ENCODE measurements around the gene TNFRSF12A.

Gene TNFRSF12A

GRCh38 chr16:3007957-3008689 is 12.0 kb upstream of the TNFRSF12A start:
- Mint-ChIP-seq H3K27me3 (peaks cover 11% of the 10 kb centered on the region), H3K4me1 (peaks cover 20% of the 10 kb centered on the region), H3K9me3 (no peaks in the 10 kb centered on the region), H3K27ac (ENCODE audit: low read depth) (no peak overlapping the region), H3K36me3 (ENCODE audit: insufficient read depth) (peaks cover 3% of the 10 kb centered on the region), H3K4me3 (peak overlapping the region; percentile 51)
- no peak for DNase-seq (ENCODE audit: low spot score in 2 of 2)
- ATAC-seq (replicated peaks; ENCODE audit: extremely low read depth, poor library complexity, severe bottlenecking) = no peak

- DNase-seq (ENCODE audit: low spot score in 2 of 2) (no peak), ATAC-seq (replicated peaks; ENCODE audit: extremely low read depth, poor library complexity, severe bottlenecking) (no peak)
- H3K9me3 Mint-ChIP-seq = no peaks in the 10 kb centered on the region
- H3K27me3 Mint-ChIP-seq = peaks cover 11% of the 10 kb centered on the region
- H3K4me3 Mint-ChIP-seq = peak overlapping the region; percentile 51
- no peak overlapping the region for H3K27ac Mint-ChIP-seq (ENCODE audit: low read depth)
- H3K36me3 Mint-ChIP-seq (ENCODE audit: insufficient read depth) = peaks cover 3% of the 10 kb centered on the region
- peaks cover 20% of the 10 kb centered on the region for H3K4me1 Mint-ChIP-seq
These were observed 11.5 kb upstream of the TNFRSF12A start for GRCh38 chr16:3008690-3009037.

GRCh38 chr16:3009568-3010390 is 10.4 kb upstream of the TNFRSF12A start:
- H3K4me1 Mint-ChIP-seq = peaks cover 20% of the 10 kb centered on the region
- H3K27ac Mint-ChIP-seq (ENCODE audit: low read depth) = no peak overlapping the region
- no peak overlapping the region for H3K4me3 Mint-ChIP-seq
- H3K9me3 Mint-ChIP-seq = no peaks in the 10 kb centered on the region
- DNase-seq (ENCODE audit: low spot score in 2 of 2) (no peak), ATAC-seq (replicated peaks; ENCODE audit: extremely low read depth, poor library complexity, severe bottlenecking) (no peak)
- peaks cover 2% of the 10 kb centered on the region for H3K36me3 Mint-ChIP-seq (ENCODE audit: insufficient read depth)
- peaks cover 20% of the 10 kb centered on the region for H3K27me3 Mint-ChIP-seq

DNA sequence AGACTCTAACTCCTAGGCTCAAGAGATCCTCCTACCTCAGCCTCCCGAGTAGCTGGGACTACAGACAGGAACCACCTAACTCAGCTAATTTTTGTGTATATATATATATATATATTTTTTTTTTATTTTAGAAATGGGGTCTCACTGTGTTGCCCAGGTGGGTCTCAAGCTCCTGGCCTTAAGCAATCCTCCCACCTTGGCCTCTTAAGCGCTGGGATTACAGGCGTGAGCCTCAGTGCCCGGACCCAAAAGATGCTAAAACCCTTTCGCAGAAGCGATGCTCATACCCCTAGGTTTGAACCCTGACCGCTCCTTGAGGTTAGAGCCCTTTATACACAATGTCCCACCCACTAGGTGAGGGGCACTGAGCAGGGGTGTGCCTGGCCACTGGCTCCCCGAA is 9.7 kb upstream of the TNFRSF12A start:
- DNase-seq (ENCODE audit: low spot score in 2 of 2) = no peak
- peaks cover 20% of the 10 kb centered on the region for H3K4me1 Mint-ChIP-seq
- no peak overlapping the region for H3K4me3 Mint-ChIP-seq
- no peaks in the 10 kb centered on the region for H3K36me3 Mint-ChIP-seq (ENCODE audit: insufficient read depth)
- no peaks in the 10 kb centered on the region for H3K9me3 Mint-ChIP-seq
- no peak overlapping the region for H3K27ac Mint-ChIP-seq (ENCODE audit: low read depth)
- ATAC-seq (replicated peaks; ENCODE audit: extremely low read depth, poor library complexity, severe bottlenecking) = no peak
- peaks cover 20% of the 10 kb centered on the region for H3K27me3 Mint-ChIP-seq

DNA sequence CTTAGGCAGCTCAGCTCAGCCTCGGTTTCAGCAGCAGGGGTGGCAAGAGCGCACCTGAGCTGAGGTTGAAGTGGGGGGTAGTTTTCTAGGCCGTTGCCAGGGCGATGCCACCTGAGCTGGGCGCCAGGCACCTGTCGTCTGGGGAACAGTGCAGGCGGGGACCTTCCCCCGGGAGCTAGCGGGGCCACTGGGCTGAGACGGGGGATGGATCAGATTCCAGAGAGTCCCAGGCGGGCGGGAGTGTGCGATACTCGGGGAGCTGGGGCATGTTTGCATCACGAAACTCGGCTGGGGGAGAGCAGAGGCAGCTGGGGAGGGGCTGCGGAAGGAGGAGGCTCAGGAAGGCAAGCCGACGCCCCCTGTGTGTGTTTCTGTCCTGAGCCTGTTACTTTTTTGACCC is 7.9 kb upstream of the TNFRSF12A start:
- Mint-ChIP-seq H3K4me3 (no peak overlapping the region), H3K27ac (ENCODE audit: low read depth) (no peak overlapping the region), H3K9me3 (no peaks in the 10 kb centered on the region), H3K4me1 (peaks cover 15% of the 10 kb centered on the region), H3K27me3 (peaks cover 11% of the 10 kb centered on the region), H3K36me3 (ENCODE audit: insufficient read depth) (no peaks in the 10 kb centered on the region)
- no peak for ATAC-seq (replicated peaks; ENCODE audit: extremely low read depth, poor library complexity, severe bottlenecking)
- DNase-seq (ENCODE audit: low spot score in 2 of 2) = no peak

GRCh38 chr16:3012828-3013420 is 7.2 kb upstream of the TNFRSF12A start, which contains the start of gene CLDN9:
TSS of gene CLDN9 (plus strand) at chr16:3012923. CDS start at chr16:3013363, 440 bp downstream.
- H3K4me3 Mint-ChIP-seq = no peak within 1 kb of the TSS
- no peak within 1 kb of the TSS for H3K27ac Mint-ChIP-seq (ENCODE audit: low read depth)
- H3K27me3 Mint-ChIP-seq = peaks cover 8% of the 10 kb centered on the region
- peaks cover 8% of the 10 kb centered on the region for H3K4me1 Mint-ChIP-seq
- H3K36me3 Mint-ChIP-seq (ENCODE audit: insufficient read depth) = no peaks in the 10 kb centered on the region
- ATAC-seq (replicated peaks; ENCODE audit: extremely low read depth, poor library complexity, severe bottlenecking) (no peak), DNase-seq (ENCODE audit: low spot score in 2 of 2) (no peak)
- no peaks in the 10 kb centered on the region for H3K9me3 Mint-ChIP-seq

DNA sequence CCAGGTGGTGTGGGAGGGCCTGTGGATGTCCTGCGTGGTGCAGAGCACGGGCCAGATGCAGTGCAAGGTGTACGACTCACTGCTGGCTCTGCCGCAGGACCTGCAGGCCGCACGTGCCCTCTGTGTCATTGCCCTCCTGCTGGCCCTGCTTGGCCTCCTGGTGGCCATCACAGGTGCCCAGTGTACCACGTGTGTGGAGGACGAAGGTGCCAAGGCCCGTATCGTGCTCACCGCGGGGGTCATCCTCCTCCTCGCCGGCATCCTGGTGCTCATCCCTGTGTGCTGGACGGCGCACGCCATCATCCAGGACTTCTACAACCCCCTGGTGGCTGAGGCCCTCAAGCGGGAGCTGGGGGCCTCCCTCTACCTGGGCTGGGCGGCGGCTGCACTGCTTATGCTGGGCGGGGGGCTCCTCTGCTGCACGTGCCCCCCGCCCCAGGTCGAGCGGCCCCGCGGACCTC is 6.6 kb upstream of the TNFRSF12A start:
- Mint-ChIP-seq H3K9me3 (no peaks in the 10 kb centered on the region), H3K27ac (ENCODE audit: low read depth) (no peak overlapping the region), H3K4me1 (peaks cover 2% of the 10 kb centered on the region), H3K36me3 (ENCODE audit: insufficient read depth) (no peaks in the 10 kb centered on the region), H3K4me3 (no peak overlapping the region), H3K27me3 (peaks cover 8% of the 10 kb centered on the region)
- ATAC-seq (replicated peaks; ENCODE audit: extremely low read depth, poor library complexity, severe bottlenecking) (no peak), DNase-seq (ENCODE audit: low spot score in 2 of 2) (no peak)

DNA sequence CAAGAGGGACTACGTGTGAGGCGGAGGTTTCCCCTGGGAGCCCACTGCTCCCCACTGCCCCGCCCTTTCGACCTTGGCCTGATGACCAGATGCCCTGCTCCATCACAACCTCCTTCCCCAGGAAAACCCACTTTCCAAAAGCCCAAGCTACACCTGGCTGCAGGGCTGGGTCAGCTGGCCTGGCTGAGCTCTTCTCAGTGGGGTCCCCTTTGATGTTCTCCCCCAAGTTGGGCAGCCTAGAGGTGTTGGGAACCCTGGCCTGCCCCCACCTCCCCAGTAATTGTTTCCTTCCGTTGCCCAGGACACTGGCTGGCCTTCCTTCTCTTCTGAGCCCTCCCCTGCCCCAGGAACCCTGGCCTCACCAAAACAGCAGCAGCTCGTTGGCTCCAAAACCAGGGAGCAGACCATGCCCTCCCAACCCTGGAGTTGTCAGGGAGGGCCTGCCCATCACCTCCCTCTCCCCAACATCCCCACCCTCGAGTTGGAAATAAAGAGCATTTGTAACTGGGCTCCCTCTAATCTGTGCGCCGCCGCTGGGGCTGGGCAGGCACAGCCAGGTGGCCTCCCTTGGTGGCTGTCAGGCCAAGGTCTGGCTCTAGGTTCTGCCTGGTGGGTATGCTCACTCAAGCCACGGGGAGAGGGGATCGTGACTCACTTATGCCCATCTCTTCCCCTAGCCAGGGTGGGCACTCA is 6.0 kb upstream of the TNFRSF12A start:
- H3K36me3 Mint-ChIP-seq (ENCODE audit: insufficient read depth) = no peaks in the 10 kb centered on the region
- H3K4me1 Mint-ChIP-seq = no peaks in the 10 kb centered on the region
- DNase-seq (ENCODE audit: low spot score in 2 of 2) (no peak), ATAC-seq (replicated peaks; ENCODE audit: extremely low read depth, poor library complexity, severe bottlenecking) (no peak)
- no peaks in the 10 kb centered on the region for H3K9me3 Mint-ChIP-seq
- H3K27ac Mint-ChIP-seq (ENCODE audit: low read depth) = no peak overlapping the region
- peaks cover 8% of the 10 kb centered on the region for H3K27me3 Mint-ChIP-seq
- H3K4me3 Mint-ChIP-seq = no peak overlapping the region

GRCh38 chr16:3014971-3015370 is 5.2 kb upstream of the TNFRSF12A start:
- Mint-ChIP-seq H3K36me3 (ENCODE audit: insufficient read depth) (peaks cover 2% of the 10 kb centered on the region), H3K9me3 (no peaks in the 10 kb centered on the region), H3K27ac (ENCODE audit: low read depth) (no peak overlapping the region), H3K27me3 (peaks cover 8% of the 10 kb centered on the region), H3K4me3 (no peak overlapping the region), H3K4me1 (peaks cover 3% of the 10 kb centered on the region)
- no peak for ATAC-seq (replicated peaks; ENCODE audit: extremely low read depth, poor library complexity, severe bottlenecking)
- DNase-seq (ENCODE audit: low spot score in 2 of 2) = no peak

DNA sequence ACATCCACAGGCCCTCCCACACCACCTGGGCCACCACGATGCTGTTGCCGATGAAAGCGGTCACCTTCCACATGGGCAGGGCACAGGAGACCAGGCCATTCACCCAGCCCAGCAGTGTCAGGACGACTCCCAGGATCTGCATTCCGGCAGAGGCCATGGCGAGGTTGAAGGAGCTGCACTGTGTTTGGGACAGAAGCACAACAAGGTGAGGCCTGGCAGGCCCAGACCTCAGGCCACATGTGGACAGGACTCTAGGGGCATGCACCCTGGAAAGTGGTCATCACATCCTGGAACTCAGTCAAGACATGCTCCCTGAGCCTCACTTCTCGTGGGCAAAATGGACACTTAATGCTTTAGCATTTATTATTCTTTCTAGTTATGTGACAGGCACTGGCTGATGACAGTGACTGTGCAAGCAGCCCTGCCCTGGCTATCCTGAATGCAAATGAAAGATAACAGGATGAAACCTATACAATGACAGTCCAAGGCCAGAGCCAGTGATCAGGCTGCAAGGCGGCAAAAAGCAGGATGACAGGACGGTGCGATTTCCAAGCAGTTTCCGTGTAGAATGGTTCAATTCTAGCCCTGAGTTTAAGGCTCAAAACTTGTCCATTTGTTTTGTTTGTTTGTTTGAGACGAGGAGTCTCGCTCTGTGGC is 4.2 kb upstream of the TNFRSF12A start:
- Mint-ChIP-seq H3K9me3 (no peaks in the 10 kb centered on the region), H3K27ac (ENCODE audit: low read depth) (no peak overlapping the region), H3K4me3 (no peak overlapping the region), H3K36me3 (ENCODE audit: insufficient read depth) (peaks cover 3% of the 10 kb centered on the region), H3K4me1 (peaks cover 10% of the 10 kb centered on the region), H3K27me3 (peaks cover 8% of the 10 kb centered on the region)
- DNase-seq (ENCODE audit: low spot score in 2 of 2) = no peak
- ATAC-seq (replicated peaks; ENCODE audit: extremely low read depth, poor library complexity, severe bottlenecking) = no peak

GRCh38 chr16:3017344-3017743 is 2.8 kb upstream of the TNFRSF12A start:
- ATAC-seq (replicated peaks; ENCODE audit: extremely low read depth, poor library complexity, severe bottlenecking) (no peak), DNase-seq (ENCODE audit: low spot score in 2 of 2) (no peak)
- peaks cover 5% of the 10 kb centered on the region for H3K36me3 Mint-ChIP-seq (ENCODE audit: insufficient read depth)
- peaks cover 24% of the 10 kb centered on the region for H3K4me1 Mint-ChIP-seq
- peaks cover 8% of the 10 kb centered on the region for H3K27me3 Mint-ChIP-seq
- no peak overlapping the region for H3K27ac Mint-ChIP-seq (ENCODE audit: low read depth)
- H3K4me3 Mint-ChIP-seq = no peak overlapping the region
- no peaks in the 10 kb centered on the region for H3K9me3 Mint-ChIP-seq
